Tongue (tissue), 2 donors: ENCODE results near the gene SPAG9. TPM values are rescaled to one million over a fixed set of nuclear protein-coding genes. Genes with fewer than 3 reads are reported as not detected.
"Not testable (repeated sequence)": the region's sequence is repeated elsewhere in the genome, so short reads cannot be mapped to it uniquely, and the experiment has no call there.

Source experiments
- DNase-seq: peaks from one replicate; pipeline ENCODE4 v3.0.0-alpha.2; 2015
- total RNA-seq: library from RNA; depleted of rRNA; stranded (reverse); fragments of >200 nt; gene quantifications from one replicate; pipeline ENCODE4 v1.2.3, GENCODE V29; 2014

The SPAG9 gene
- total RNA-seq, 1 donor from 2014 or later, result 153 TPM

GRCh38 chr17:51132964-51133319 is 12.3 kb upstream of the SPAG9 start:
- no peak for DNase-seq

- DNase-seq, result peak; percentile 19
Observed at GRCh38 chr17:51128076-51128475, 7.4 kb upstream of the SPAG9 start.

- DNase-seq, result no peak
Observed at GRCh38 chr17:51124640-51125503, 4.2 kb upstream of the SPAG9 start.

GRCh38 chr17:51122473-51123115 is 1.9 kb upstream of the SPAG9 start:
- not testable (repeated sequence) for DNase-seq

GRCh38 chr17:51121620-51122472 is 1.2 kb upstream of the SPAG9 start:
- DNase-seq, result peak; percentile 83

GRCh38 chr17:51120357-51120738 is 320 bp downstream of the SPAG9 start:
- peak; percentile 63 for DNase-seq

- peak; percentile 78 for DNase-seq
Observed at GRCh38 chr17:51119415-51120356, 982 bp downstream of the SPAG9 start.

GRCh38 chr17:51118330-51119195 is 2.1 kb downstream of the SPAG9 start:
- DNase-seq, result peak; percentile 38

GRCh38 chr17:51115179-51115578 is 5.5 kb downstream of the SPAG9 start:
- no peak for DNase-seq

- DNase-seq, result not testable (repeated sequence)
Observed at GRCh38 chr17:51112303-51113222, 8.1 kb downstream of the SPAG9 start.

GRCh38 chr17:51107778-51108177 is 12.9 kb downstream of the SPAG9 start:
- no peak for DNase-seq

- DNase-seq, result peak; percentile 51
Observed at GRCh38 chr17:51103451-51103850, 17.2 kb downstream of the SPAG9 start.

- no peak for DNase-seq
Observed at GRCh38 chr17:51103050-51103449, 17.6 kb downstream of the SPAG9 start.

GRCh38 chr17:51097708-51098446 is 22.8 kb downstream of the SPAG9 start:
- no peak for DNase-seq

- DNase-seq, result no peak
Observed at GRCh38 chr17:51091635-51092034, 29.0 kb downstream of the SPAG9 start.

- DNase-seq, result not testable (repeated sequence)
Observed at GRCh38 chr17:51088868-51089267, 31.8 kb downstream of the SPAG9 start.

- no peak for DNase-seq
Observed at GRCh38 chr17:51088287-51088686, 32.4 kb downstream of the SPAG9 start.

GRCh38 chr17:51087072-51087757 is 33.5 kb downstream of the SPAG9 start:
- DNase-seq, result no peak
